HL-60 (cell line): ENCODE data around the gene F5.

Experiments used
- CTCF ChIP-seq: IDR thresholded peaks from one replicate; pipeline ENCODE4 v1.5.1; 2011; ENCODE audit warnings: low read length, control low read depth, inconsistent platforms; ENCODE audit not compliant: insufficient read depth
- GABPA ChIP-seq: IDR thresholded peaks from 2 replicates; pipeline ENCODE4 v1.6.1; 2012; ENCODE audit warnings: low read depth
- POLR2AphosphoS5 ChIP-seq: IDR thresholded peaks from 2 replicates; pipeline ENCODE4 v1.6.1; 2012; ENCODE audit warnings: low read depth
- REST ChIP-seq: IDR thresholded peaks from 2 replicates; pipeline ENCODE4 v1.6.1; 2012; ENCODE audit warnings: low read depth; ENCODE audit not compliant: insufficient replicate concordance
- SPI1 ChIP-seq: IDR thresholded peaks from 2 replicates; pipeline ENCODE4 v1.6.1; 2012; ENCODE audit warnings: low read depth, mild to moderate bottlenecking, borderline replicate concordance

DNA sequence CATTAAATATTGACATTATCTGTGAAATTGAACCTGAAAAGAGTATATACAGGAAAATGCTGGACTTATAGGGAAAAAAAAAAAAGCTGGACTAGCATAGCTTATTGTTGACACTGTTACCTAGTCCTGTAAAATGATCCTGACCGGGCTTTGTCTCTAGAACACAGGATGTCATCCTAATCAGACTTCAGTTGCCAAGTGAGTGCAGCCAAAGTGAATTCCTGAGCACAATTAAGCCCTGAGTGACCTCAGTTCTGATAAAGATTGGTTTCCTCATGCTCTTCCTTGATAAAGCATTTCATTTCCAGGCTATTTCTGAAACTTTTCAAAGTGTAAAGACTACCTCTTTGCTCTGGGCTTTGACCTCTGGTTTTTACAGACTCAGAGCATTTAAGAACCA, 23.8 kb upstream of the F5 start:
- TF ChIP-seq CTCF (no peak), REST (no peak), POLR2AphosphoS5 (no peak), GABPA (no peak), SPI1 (no peak)
